ENCODE data around the gene SAP30BP.

Gene SAP30BP

GRCh38 chr17:75724016-75725003 lies 57.2 kb downstream of the SAP30BP start:
- no peak for DNase-seq (ENCODE audit: low spot score)
- TF ChIP-seq CTCF (IDR thresholded peaks at IDR 0.05; ENCODE audit: extremely low read depth, missing control alignments), result no peak

- DNase-seq (ENCODE audit: low spot score), result no peak
- TF ChIP-seq CTCF (IDR thresholded peaks at IDR 0.05; ENCODE audit: extremely low read depth, missing control alignments), result no peak
These were observed 58.4 kb downstream of the SAP30BP start for GRCh38 chr17:75725504-75725903.

GRCh38 chr17:75727391-75727790 lies 60.3 kb downstream of the SAP30BP start:
- no peak for DNase-seq (ENCODE audit: low spot score)
- no peak for TF ChIP-seq CTCF (IDR thresholded peaks at IDR 0.05; ENCODE audit: extremely low read depth, missing control alignments)

- no peak for TF ChIP-seq CTCF (IDR thresholded peaks at IDR 0.05; ENCODE audit: extremely low read depth, missing control alignments)
- DNase-seq (ENCODE audit: low spot score), result no peak
These were observed 62.2 kb downstream of the SAP30BP start for GRCh38 chr17:75729351-75729750.

GRCh38 chr17:75730065-75730464 lies 62.9 kb downstream of the SAP30BP start:
- no peak for TF ChIP-seq CTCF (IDR thresholded peaks at IDR 0.05; ENCODE audit: extremely low read depth, missing control alignments)
- no peak for DNase-seq (ENCODE audit: low spot score)

GRCh38 chr17:75731086-75731715 lies 64.1 kb downstream of the SAP30BP start:
- no peak for TF ChIP-seq CTCF (IDR thresholded peaks at IDR 0.05; ENCODE audit: extremely low read depth, missing control alignments)
- no peak for DNase-seq (ENCODE audit: low spot score)
